H9 (cell line): ENCODE results near the gene SAP30L. TPM values are rescaled to one million over a fixed set of nuclear protein-coding genes. Genes with fewer than 3 reads are reported as not detected.

Experiments
- DNase-seq: peaks from one replicate; pipeline ENCODE4 v3.0.0-alpha.2; 2017
- H2AFZ ChIP-seq: one replicate; pipeline ENCODE4 v1.6.1; 2013; ENCODE audit warnings: mild to moderate bottlenecking, low read length, control low read depth, moderate library complexity
- H2AK5ac ChIP-seq: 2 replicates; pipeline ENCODE4 v1.6.1; 2013; ENCODE audit warnings: low read length, control low read depth, mixed read lengths; ENCODE audit not compliant: insufficient read length
- H2BK120ac ChIP-seq: one replicate; pipeline ENCODE4 v1.6.1; 2013; ENCODE audit warnings: low read depth, mild to moderate bottlenecking, low read length, control low read depth, inconsistent platforms; ENCODE audit not compliant: poor library complexity, severe bottlenecking
- H2BK12ac ChIP-seq: 2 replicates; pipeline ENCODE4 v1.6.1; 2013; ENCODE audit warnings: low read length, control low read depth, mixed read lengths, low read depth; ENCODE audit not compliant: insufficient read length
- H2BK15ac ChIP-seq: 2 replicates; pipeline ENCODE4 v1.6.1; 2013; ENCODE audit warnings: low read depth, low read length, control low read depth
- H2BK20ac ChIP-seq: one replicate; pipeline ENCODE4 v1.6.1; 2013; ENCODE audit warnings: low read depth, mild to moderate bottlenecking, low read length, control low read depth, inconsistent platforms; ENCODE audit not compliant: poor library complexity, severe bottlenecking
- H2BK5ac ChIP-seq: 2 replicates; pipeline ENCODE4 v1.6.1; 2013; ENCODE audit warnings: low read length, control low read depth, mixed read lengths; ENCODE audit not compliant: insufficient read length
- H3K14ac ChIP-seq: 2 replicates; pipeline ENCODE4 v1.6.1; 2013; ENCODE audit warnings: low read length, control low read depth; ENCODE audit not compliant: insufficient read depth
- H3K18ac ChIP-seq: 2 replicates; pipeline ENCODE4 v1.6.1; 2013; ENCODE audit warnings: low read depth, mild to moderate bottlenecking, mixed read lengths, low read length, control low read depth; ENCODE audit not compliant: insufficient read length
- H3K23ac ChIP-seq: 2 replicates; pipeline ENCODE4 v1.6.1; 2013; ENCODE audit warnings: low read length, control low read depth, mixed read lengths, low read depth; ENCODE audit not compliant: insufficient read length
- H3K23me2 ChIP-seq: 2 replicates; pipeline ENCODE4 v1.6.1; 2013; ENCODE audit warnings: low read depth, mild to moderate bottlenecking, mixed read lengths, low read length, control low read depth; ENCODE audit not compliant: insufficient read length, poor library complexity, severe bottlenecking
- H3K27ac ChIP-seq: 2 replicates; pipeline ENCODE4 v1.5.1; 2013; ENCODE audit warnings: low read length, control low read depth, mixed read lengths, low read depth; ENCODE audit not compliant: insufficient read length
- H3K27me3 ChIP-seq: 2 replicates; pipeline ENCODE4 v1.6.1; 2013; ENCODE audit warnings: low read length, control low read depth, inconsistent platforms; ENCODE audit not compliant: insufficient read depth
- H3K4ac ChIP-seq: 2 replicates; pipeline ENCODE4 v1.6.1; 2013; ENCODE audit warnings: low read depth, mild to moderate bottlenecking, control low read depth, inconsistent platforms, low read length, moderate library complexity
- H3K4me1 ChIP-seq: 2 replicates; pipeline ENCODE4 v1.6.1; 2013; ENCODE audit warnings: low read length, control low read depth, inconsistent platforms; ENCODE audit not compliant: insufficient read depth
- H3K4me2 ChIP-seq: 2 replicates; pipeline ENCODE4 v1.6.1; 2013; ENCODE audit warnings: low read length, control low read depth, mixed read lengths; ENCODE audit not compliant: insufficient read length, insufficient read depth
- H3K56ac ChIP-seq: 2 replicates; pipeline ENCODE4 v1.6.1; 2013; ENCODE audit warnings: low read depth, mild to moderate bottlenecking, mixed read lengths, low read length, control low read depth; ENCODE audit not compliant: insufficient read length
- H3K79me1 ChIP-seq: 2 replicates; pipeline ENCODE4 v1.6.1; 2013; ENCODE audit warnings: low read depth, mild to moderate bottlenecking, moderate library complexity, low read length, control low read depth, inconsistent platforms; ENCODE audit not compliant: insufficient read depth, poor library complexity, severe bottlenecking
- H3K79me2 ChIP-seq: 2 replicates; pipeline ENCODE4 v1.6.1; 2013; ENCODE audit warnings: low read length, control low read depth, inconsistent platforms; ENCODE audit not compliant: insufficient read depth
- H3K9ac ChIP-seq: 2 replicates; pipeline ENCODE4 v1.6.1; 2013; ENCODE audit warnings: low read length, control low read depth, mixed read lengths; ENCODE audit not compliant: insufficient read length; ENCODE audit errors: extremely low read depth
- H3K9me3 ChIP-seq: one replicate; pipeline ENCODE4 v1.6.1; 2013; ENCODE audit warnings: low read depth, low read length, inconsistent platforms; ENCODE audit not compliant: control insufficient read depth
- H3T11ph ChIP-seq: one replicate; pipeline ENCODE4 v1.6.1; 2013; ENCODE audit warnings: mild to moderate bottlenecking, low read length, control low read depth, inconsistent platforms
- H4K20me1 ChIP-seq: one replicate; pipeline ENCODE4 v1.6.1; 2013; ENCODE audit not compliant: control insufficient read depth, insufficient read length, insufficient read depth
- H4K5ac ChIP-seq: 2 replicates; pipeline ENCODE4 v1.6.1; 2013; ENCODE audit warnings: low read depth, mild to moderate bottlenecking, mixed read lengths, low read length, control low read depth; ENCODE audit not compliant: insufficient read length
- H4K8ac ChIP-seq: replicated peaks from 2 replicates; pipeline ENCODE4 v1.6.1; 2013; ENCODE audit warnings: low read length, control low read depth, mixed read lengths, low read depth; ENCODE audit not compliant: insufficient read length
- H4K91ac ChIP-seq: 2 replicates; pipeline ENCODE4 v1.6.1; 2013; ENCODE audit warnings: low read depth, mild to moderate bottlenecking, moderate library complexity, mixed read lengths, low read length, control low read depth; ENCODE audit not compliant: insufficient read length
- H3K27ac Mint-ChIP-seq, 3 experiments: 2 replicates in 2 of 3; 3 replicates in 1 of 3; pipeline ENCODE4 v1.8.0; 2020 to 2021; ENCODE audit warnings: mixed read lengths in 3 of 3, mild to moderate bottlenecking in 1 of 3, moderate library complexity in 1 of 3
- H3K27me3 Mint-ChIP-seq: 2 replicates; pipeline ENCODE4 v1.8.0; 2021; ENCODE audit warnings: low read depth, mild to moderate bottlenecking, moderate library complexity, mixed read lengths
- H3K36me3 Mint-ChIP-seq, 3 experiments: 2 replicates in 2 of 3; 3 replicates in 1 of 3; pipeline ENCODE4 v1.8.0; 2020 to 2021; ENCODE audit warnings: low read depth in 3 of 3, mixed read lengths in 3 of 3; ENCODE audit not compliant: insufficient read depth in 1 of 3
- H3K4me1 Mint-ChIP-seq, 2 experiments: 2 replicates each; pipeline ENCODE4 v1.8.0; 2020; ENCODE audit warnings: mixed read lengths in 2 of 2
- H3K4me3 Mint-ChIP-seq, 2 experiments: 2 replicates in 1 of 2; 3 replicates in 1 of 2; pipeline ENCODE4 v1.8.0; 2020 to 2021; ENCODE audit warnings: mild to moderate bottlenecking in 2 of 2, mixed read lengths in 2 of 2, moderate library complexity in 1 of 2
- H3K9me3 Mint-ChIP-seq, 2 experiments: 2 replicates in 1 of 2; 3 replicates in 1 of 2; pipeline ENCODE4 v1.8.0; 2020; ENCODE audit warnings: mild to moderate bottlenecking in 2 of 2, mixed read lengths in 2 of 2, moderate library complexity in 1 of 2
- WGBS: extraction: QIAGEN DNeasy Blood & Tissue Kit; methylation state at CpG from one replicate; pipeline ENCODE4 v1.1.7; 2013; ENCODE audit warnings: missing lambda C conversion rate, low lambda C conversion rate, mixed read lengths; ENCODE audit not compliant: insufficient read length; ENCODE audit errors: extremely low coverage; 5-methylcytosine and 5-hydroxymethylcytosine counted together
- total RNA-seq: library from RNA; stranded (reverse); gene quantifications from 2 replicates; pipeline ENCODE4 v1.2.1, GENCODE V29; 2021
- TF ChIP-seq, protein P1 (sequence below): fragments of 200-600 bp; sonication (generic); conservative IDR thresholded peaks from 3 replicates; pipeline ENCODE4 v1.8.0; 2021; ENCODE audit warnings: antibody characterized with exemption, mild to moderate bottlenecking

The SAP30L gene
- total RNA-seq, 1 experiment from 2014 or later, result 25.0 TPM

DNA sequence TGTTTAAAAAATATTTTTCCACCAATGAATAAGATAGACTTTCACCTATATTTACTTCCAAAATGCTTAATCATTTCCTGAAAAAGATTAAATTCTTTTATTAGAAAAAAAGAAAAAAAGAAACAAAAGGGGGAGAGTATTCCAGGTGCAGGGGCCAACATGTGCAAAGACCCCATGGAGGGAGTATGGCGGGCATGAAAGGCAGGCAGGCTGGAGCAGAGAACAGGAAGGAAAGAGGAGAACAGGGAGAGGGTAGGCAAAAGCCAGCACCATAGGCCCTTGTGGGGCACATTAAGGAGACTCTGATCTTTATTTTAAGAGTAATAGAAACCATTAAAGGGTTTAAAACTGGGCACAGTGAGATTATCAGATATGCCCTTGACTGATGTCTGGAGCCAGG is 16.5 kb upstream of the SAP30L start:
- H4K5ac ChIP-seq, result no peak overlapping the region
- H3T11ph ChIP-seq, result no peak overlapping the region
- no peak overlapping the region for H3K27ac ChIP-seq
- H3K23ac ChIP-seq, result no peak overlapping the region
- no peaks in the 10 kb centered on the region for H3K79me1 ChIP-seq
- WGBS, result no CpG with 5 or more reads among the region's 1 CpG
- H4K8ac ChIP-seq, result no peak overlapping the region
- H3K9me3 Mint-ChIP-seq, result peaks cover 0 to 6% of the 10 kb centered on the region in 2 experiments; a peak in 2 of 5 replicates
- H2AFZ ChIP-seq, result no peak overlapping the region
- no peak overlapping the region for H2BK15ac ChIP-seq
- H2AK5ac ChIP-seq, result no peak overlapping the region
- TF ChIP-seq, protein P1, sequence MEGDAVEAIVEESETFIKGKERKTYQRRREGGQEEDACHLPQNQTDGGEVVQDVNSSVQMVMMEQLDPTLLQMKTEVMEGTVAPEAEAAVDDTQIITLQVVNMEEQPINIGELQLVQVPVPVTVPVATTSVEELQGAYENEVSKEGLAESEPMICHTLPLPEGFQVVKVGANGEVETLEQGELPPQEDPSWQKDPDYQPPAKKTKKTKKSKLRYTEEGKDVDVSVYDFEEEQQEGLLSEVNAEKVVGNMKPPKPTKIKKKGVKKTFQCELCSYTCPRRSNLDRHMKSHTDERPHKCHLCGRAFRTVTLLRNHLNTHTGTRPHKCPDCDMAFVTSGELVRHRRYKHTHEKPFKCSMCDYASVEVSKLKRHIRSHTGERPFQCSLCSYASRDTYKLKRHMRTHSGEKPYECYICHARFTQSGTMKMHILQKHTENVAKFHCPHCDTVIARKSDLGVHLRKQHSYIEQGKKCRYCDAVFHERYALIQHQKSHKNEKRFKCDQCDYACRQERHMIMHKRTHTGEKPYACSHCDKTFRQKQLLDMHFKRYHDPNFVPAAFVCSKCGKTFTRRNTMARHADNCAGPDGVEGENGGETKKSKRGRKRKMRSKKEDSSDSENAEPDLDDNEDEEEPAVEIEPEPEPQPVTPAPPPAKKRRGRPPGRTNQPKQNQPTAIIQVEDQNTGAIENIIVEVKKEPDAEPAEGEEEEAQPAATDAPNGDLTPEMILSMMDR, result no peak
- H3K4me2 ChIP-seq, result no peak overlapping the region
- H3K23me2 ChIP-seq, result no peaks in the 10 kb centered on the region
- H3K9me3 ChIP-seq, result no peaks in the 10 kb centered on the region
- H3K36me3 Mint-ChIP-seq, result no peaks in the 10 kb centered on the region; a peak in 1 of 7 replicates
- no peak overlapping the region for H3K4ac ChIP-seq
- no peaks in the 10 kb centered on the region; the same call in 1 of the 2 replicates for H3K27me3 Mint-ChIP-seq
- H3K9ac ChIP-seq, result no peak overlapping the region
- no peak overlapping the region for H2BK12ac ChIP-seq
- no peak overlapping the region for H4K91ac ChIP-seq
- H2BK120ac ChIP-seq, result no peak overlapping the region
- no peaks in the 10 kb centered on the region for H3K4me1 ChIP-seq
- no peak overlapping the region for H3K4me3 Mint-ChIP-seq
- no peak overlapping the region for H3K18ac ChIP-seq
- no peak overlapping the region for H3K14ac ChIP-seq
- no peak overlapping the region for H3K56ac ChIP-seq
- H3K4me1 Mint-ChIP-seq, result no peaks in the 10 kb centered on the region
- H2BK5ac ChIP-seq, result no peak overlapping the region
- H4K20me1 ChIP-seq, result no peaks in the 10 kb centered on the region
- no peaks in the 10 kb centered on the region for H3K79me2 ChIP-seq
- H3K27ac Mint-ChIP-seq, result no peak overlapping the region
- H3K27me3 ChIP-seq, result no peaks in the 10 kb centered on the region
- no peak for DNase-seq
- H2BK20ac ChIP-seq, result no peak overlapping the region
